HG02588 (cell line): ENCODE results near the gene F12.

Experiments used
- ATAC-seq: cut with Tn5 transposase; IDR thresholded peaks from one replicate; pipeline ENCODE4 v1.9.1; 2021; ENCODE audit warnings: mild to moderate bottlenecking, moderate library complexity; ENCODE audit not compliant: unreplicated experiment

Gene F12

DNA sequence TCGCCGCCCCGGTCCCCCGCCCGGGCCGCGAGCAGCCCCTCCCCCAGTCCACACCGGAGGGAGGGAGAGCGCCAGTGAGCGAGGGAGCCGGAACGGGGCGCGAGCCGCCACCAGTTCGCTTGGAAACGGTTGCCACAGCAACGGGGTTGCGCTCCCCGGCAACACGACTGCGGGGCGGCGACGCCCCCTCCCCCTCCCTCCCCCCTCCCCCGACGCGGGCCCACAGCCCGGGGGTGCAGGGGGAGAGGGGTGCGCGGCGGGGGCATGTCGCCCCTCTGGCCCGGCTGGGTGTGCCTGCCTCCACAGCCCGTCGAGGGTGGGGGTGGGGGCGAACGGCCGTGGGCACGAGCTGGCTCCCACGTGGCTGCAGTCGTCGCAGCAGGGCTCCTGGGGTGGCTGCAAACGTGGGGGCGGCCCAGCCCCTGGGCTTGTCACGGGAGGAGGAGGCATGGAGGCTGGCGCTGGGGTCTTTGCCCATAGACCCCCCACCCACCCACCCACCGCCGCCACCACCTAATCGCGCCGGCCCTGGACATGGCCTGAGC lies 37.8 kb upstream of the F12 start:
- peak; percentile 28 for ATAC-seq

DNA sequence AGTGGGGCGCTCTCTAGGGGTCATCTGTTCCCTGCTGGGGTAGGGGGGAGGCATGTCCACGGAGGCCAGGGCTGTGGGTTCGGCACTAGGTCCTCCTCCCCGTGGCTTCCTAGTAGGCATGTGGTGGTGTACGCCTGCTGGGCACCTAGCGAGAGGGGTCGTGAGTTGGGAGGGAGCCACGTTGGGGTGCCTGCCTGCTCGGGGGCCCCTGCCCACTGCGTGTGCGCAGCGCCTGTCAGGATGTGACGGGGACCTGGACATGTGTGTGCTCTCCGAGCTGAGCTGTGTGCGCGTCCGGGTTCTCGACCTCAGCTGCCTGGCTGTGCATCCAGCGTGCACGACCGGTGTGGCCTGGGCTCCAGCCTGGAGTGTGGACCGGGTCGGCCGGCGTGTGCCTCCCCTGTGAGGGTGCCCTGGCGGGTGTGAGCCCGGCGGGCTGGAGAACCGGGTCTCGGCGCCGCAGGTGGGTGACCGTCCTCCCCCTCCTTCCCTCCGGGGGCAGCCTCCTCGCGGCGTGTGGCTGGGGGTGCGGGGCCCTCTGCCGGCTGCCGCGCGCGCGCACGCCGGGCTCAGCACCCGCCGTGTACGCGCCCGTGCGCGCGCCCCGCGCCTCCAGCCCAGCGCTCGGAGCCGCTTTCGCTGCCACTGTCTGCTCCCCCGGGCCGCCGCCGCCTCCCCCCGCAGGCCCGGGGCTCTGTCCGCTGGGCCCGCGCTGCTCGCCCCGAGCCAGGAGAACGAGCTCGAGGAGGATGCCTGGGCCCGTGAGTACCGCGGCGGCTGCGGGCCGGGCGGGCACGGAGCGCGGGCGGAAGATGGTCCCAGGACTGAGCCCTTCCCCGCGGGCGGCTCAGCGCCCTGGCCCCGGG lies 37.1 kb upstream of the F12 start, which contains the start of gene PRR7:
PRR7 (plus strand) TSS at position 615 of the 866 bp plus-strand sequence. CDS start 8,254 bp downstream, outside the sequence.
- peak; percentile 43 for ATAC-seq

DNA sequence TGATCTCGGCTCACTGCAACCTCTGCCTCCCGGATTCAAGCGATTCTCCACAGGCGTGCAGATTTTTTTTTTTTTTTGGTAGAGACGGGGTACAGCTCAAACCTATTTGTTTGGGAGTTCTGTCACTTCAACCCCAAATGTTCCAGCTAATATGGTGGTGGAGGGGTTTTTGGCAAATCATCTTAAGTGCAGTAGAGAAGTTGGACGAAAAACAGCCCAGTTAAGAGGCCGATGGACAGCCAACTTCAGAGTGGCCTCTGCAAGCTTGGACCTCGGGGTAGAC lies 36.5 kb upstream of the F12 start:
- no peak for ATAC-seq

DNA sequence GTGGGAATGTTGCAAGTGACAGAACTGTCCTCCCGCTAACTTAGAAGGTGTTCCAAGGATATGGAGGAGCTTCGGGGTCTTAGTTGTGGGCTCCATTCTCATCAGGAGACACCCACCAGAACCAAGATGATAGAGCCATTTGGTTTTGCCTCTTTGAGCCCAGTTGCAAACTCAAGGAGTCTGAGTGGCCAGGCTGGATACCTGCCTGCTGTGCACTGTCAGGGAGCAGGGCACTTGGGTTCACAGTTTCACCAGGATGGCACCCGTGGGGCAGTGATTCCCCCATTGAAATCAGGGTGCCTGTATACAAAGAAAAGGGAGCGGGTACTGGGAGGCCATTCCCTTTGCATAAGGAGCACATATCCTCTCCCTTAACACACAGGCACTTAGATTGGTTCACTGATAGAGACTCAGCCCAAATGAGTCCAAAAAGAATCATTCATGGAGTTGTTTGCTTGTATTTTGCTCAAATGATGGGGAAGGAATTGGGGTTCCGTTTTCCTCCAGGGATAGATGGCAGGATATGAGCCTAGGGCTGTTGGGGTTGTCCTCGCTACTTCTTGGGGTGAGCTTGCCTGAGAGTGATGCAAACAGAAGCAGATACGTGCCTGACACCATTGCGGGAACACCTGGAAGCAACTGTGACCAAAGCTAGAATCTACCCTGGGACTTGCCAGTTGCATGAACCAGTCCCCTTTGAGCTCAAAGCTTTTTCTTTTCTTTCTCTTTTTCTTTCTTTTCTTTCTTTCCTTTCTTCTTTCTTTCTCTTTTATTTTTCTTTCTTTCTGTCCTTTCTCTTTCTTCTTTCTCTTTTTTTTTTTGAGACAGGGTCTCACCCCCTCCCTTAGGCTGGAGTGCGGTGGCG lies 35.9 kb upstream of the F12 start:
- no peak for ATAC-seq

DNA sequence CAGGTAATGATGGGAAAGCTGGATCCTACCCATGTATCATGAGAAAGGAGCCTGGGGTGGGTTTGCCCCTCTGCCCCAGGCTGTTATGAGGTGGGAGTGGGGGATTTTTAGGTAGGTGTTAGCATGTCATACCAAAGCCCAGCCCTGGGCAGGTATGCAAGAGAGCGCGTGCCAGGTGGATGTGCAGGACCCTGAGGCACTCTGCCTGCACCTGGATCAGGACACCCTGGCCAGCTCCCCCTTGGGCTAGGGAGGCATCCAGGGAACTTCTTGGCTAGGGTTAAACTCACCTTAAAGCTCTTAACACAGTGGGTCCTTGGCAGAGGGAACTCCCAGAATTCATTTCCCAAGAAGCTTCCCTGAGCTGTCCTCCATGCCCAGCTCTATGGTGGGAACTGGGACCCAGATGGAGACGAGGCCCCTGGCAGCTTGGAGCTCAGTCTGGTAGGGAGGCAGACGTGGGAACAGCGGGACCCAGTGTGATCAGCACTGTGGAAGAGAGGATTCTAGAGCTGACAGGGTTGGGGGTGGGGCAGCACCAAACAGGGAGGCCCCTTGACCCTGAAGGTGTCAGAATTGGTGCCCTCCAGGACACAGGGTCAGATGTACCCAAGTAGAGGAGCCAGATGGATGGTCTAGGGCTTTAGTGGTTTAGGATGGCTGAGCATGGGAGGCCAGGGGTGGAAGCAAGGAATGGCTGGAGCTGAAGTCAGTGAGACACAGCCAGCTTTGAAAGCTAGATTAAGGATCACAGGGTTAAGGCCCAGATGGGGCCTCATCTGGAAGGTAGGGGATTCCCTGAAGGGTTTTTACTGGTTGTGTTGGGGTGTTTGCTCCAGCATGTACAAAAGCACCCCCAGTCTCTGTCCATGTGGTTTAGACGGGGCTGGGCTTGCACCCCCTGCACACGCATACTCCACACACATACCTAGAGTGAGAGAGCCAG lies 35.0 kb upstream of the F12 start:
- ATAC-seq: no peak

DNA sequence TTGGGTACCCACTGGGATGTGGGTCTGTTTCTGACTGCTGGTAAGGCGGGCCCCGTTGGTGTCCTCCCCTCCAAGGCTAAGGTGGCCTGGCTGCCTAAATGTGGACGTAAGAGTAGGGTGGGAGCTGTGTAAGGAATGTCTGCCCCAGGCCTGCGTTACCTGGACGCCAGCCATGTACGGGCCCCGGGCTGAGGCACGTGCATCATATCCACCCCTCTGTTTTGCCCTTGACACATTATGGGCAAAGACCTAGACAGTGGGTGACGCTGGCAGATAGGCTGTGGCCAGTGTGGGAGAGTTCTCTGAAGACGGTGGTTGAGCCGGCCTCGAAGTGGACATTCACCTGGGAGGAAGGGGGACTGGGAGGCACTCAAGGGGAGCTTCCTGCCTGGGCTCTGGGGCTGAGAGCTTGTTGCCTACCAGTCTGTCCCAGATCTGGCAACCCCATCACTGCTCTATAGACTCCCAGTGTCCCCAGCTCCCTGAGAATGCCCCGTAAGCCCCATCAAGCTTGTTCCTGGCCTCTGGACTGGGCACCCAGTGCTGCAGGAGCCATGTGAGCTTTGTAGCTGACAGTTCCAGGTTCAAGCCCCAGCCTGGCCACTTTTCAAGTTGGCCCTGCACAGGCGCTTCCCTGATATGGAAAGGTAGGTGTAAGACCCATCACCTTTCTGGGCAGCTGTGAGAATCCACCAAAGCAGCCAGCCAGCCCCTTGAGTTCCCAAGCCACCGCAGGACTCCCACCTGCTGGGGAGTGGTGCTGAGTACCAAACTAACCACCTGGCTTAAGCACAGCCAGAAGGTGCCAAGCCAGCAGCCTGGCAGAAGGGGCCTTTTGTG lies 34.0 kb upstream of the F12 start:
- ATAC-seq: no peak

DNA sequence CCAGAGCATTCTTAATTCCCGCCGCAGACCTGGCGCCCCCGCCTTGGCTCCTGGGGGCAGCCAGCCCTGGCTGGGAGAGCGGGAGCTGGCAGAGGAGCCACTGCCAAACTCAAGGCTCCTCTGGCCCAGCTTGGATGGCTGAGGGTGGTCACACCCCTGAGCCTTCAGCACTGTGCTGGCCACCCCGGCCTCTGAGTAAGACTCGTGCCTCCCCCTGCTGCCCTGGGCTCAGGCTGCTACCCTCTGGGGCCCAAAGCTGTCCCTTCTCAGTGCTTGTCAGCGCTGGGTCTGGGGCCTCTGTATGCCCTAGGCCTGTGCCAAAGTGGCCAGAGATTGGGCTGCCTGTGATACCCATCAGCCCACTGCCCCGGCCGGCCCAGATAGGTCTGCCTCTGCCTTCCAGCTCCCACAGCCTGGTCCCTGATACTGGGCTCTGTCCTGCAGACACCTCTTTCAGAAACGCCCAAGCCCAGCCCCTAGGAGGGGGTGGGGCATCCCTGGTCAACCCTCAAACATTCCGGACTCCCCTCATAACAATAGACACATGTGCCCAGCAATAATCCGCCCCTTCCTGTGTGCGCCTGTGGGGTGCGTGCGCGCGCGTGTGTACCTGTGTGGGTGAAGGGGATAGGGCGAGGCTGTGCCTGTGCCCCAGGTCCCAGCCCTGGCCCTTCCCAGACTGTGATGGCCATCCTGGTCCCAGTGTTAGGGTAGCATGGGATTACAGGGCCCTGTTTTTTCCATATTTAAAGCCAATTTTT lies 32.9 kb upstream of the F12 start:
- ATAC-seq: no peak

DNA sequence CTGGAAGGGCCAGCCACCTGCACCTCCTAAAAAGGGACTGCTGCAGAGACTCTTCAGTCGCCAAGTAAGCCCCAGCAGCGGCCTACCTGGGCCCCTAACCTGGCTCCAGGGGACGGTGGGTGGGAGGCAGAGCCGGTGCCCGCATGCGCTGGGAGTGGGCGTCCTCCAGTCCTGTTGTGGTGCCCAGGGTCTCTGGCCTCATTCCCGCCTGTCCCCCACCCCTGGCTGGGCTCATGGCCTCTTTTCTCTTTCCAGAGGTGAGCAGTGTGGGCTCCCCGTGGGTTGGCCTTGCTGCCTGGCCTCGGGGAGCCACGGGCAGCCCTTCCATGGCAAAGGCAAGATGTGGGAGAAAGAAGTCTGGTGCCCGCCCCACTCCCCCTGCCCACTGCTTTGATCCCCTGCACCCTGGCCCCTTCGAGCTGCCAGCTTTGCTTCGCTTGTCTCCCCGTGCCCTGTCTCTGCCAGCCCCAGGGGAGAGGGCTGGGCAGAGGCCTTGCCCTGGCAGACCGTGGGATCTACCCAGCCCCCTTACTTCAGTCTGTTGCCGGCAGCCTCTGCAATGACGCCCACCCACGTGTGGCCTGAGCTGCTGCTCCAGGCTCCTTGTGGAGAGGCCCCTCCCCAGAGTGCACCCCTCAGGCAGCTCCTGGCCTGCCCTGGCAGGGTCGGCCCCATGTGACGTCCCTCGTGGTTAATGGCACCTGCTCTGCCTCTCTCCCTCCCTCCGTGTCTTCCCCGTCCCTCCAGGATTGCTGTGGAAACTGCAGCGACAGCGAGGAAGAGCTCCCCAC lies 31.8 kb upstream of the F12 start:
- no peak for ATAC-seq

DNA sequence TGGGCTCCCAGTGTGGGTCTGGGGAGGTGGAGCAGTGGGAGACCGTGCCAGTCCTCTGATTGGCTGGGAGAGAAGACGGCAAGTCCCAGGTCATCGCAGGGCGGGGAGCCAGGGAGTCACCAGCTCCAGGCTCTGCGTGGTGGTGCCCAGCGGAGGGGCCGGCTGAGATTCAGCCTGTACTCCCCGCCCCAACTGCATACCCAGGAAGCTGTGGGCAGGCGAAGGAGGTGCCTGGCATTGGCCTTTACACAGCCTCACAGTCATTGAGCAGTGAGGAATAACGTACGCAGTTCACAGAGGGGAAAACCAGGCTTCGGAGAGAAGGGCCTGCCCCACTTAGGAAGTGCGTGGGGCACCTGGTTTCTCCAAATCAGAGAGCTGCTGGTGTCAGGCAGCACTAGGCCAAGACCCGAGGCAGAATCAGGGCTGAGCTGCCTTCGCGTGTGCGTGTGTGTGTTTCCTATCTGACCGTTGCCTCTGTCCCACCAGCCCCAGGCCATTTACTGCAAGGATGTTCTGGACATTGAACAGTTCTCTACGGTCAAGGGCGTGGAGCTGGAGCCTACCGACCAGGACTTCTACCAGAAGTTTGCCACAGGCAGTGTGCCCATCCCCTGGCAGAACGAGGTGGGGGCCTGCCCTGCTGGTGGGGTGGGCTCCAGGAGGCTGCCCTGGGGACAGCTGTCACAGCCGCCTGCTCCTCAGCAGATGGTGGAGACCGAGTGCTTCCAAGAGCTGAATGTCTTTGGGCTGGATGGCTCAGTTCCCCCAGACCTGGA lies 31.0 kb upstream of the F12 start:
- ATAC-seq: no peak

DNA sequence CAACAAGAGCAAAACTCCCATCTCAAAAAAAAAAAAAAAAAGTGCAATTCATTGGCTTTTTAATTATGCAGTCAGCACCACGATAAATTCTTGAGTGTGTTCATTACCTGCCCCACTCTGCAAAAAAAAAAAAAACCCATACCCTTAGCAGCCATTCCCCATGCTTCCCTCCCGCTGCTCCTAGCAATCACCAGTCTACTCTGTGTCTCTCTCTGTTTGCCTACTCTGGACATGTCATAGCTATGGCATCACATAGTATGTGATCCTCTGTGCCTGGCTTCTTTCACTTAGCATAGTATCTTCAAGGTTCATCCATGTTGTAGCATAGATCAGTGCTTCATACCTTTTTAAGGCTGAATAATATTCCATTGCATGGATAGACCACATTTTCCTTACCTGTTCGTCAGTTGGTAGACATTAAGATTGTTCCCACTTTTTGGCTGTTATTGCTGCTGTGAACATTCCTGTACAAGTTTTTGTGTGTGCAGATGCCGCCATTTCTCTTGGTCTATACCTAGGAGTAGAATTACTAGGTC lies 30.2 kb upstream of the F12 start:
- no peak for ATAC-seq

DNA sequence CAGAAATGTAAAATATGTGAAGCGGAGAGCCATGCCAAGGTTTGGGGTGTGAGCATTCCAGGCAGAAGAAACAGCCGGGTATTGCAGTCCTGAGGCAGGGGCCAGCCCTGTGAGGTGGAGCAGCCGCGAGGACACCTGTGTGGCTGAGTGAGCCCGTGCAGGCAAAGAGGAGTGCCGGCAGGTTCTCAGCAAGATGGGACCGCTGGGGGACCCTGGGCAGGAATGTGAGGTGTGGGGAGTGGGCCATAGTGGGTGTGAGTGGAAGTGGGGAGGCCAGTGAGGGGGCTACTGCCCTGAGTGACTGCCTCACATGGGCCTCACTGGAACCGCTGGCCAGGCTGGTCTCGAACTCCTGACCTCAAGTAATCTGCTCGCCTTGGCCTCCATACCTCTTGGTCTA lies 29.1 kb upstream of the F12 start:
- no peak for ATAC-seq

DNA sequence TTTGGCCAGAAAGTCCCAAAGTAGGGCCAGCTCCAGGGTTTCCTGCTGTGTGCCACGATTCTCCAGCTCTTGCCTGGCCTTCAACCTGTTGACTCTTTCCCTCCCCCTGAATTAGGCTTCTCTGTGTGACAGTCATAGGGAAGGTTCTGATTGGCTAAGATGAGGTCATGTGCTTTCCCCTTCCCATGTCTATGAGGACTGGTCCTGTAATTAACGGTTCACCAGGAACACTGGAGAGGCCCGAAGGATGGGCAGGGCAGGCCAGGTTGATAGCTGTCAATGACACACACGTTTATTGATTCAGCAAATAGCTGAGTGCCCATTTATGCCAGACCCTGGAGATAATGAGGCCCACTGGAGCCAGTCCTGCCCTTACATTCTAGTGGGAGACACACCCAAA lies 28.3 kb upstream of the F12 start:
- no peak for ATAC-seq

DNA sequence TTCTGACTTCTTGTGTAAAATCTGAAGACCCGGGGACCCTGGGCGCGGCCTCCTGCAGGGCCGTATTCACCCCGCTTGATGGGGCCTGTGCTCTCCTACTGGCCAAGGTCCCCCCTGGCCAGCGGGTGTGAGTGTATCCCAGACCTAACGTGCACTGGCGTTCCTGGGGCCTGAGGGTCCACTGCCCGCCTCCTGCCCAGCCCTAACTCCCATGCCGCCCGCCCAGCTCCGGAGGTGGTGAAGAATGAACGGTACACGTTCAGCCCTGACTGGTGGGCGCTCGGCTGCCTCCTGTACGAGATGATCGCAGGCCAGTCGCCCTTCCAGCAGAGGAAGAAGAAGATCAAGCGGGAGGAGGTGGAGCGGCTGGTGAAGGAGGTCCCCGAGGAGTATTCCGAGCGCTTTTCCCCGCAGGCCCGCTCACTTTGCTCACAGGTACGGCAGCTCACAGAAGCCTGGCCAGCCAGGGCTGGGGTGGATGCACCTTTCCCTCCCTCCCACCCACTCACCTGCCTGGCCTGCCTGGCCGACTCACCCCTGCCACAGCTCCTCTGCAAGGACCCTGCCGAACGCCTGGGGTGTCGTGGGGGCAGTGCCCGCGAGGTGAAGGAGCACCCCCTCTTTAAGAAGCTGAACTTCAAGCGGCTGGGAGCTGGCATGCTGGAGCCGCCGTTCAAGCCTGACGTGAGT lies 26.6 kb upstream of the F12 start:
- no peak for ATAC-seq

DNA sequence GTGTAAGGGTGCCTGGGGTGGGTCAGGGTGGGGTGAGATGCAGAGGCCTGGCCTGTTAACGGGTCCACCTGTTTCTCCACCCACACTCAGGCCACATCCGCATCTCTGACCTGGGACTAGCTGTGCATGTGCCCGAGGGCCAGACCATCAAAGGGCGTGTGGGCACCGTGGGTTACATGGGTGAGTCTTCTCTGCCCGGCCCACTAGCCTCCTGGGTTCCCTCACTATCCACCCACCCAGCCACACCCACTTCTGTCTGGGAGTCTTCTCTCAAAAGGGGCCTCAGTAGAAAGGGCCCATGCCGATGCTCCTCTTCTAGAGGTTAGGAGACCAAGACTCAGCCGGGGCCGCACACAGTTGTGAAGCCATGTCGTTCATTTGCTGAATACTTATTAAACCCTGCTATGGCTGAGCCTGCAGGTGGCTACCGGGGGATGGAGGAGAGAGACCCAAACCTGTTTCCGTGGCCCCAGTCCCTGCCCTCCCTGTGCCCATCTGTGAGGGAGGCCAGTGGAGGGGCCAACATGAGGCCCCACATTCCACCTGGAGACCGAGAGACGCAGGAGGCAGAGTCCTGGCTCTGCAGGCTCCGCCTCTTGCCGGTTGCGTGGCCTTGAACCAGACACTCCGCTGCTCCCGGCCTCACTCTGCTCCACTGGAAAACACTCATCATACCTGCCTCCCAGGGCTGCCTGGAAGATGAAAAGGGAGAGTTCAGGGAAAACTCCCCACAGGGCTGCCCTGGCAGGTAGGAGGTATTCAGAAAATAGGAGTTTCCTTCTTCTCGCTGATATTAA lies 25.8 kb upstream of the F12 start:
- ATAC-seq: no peak

DNA sequence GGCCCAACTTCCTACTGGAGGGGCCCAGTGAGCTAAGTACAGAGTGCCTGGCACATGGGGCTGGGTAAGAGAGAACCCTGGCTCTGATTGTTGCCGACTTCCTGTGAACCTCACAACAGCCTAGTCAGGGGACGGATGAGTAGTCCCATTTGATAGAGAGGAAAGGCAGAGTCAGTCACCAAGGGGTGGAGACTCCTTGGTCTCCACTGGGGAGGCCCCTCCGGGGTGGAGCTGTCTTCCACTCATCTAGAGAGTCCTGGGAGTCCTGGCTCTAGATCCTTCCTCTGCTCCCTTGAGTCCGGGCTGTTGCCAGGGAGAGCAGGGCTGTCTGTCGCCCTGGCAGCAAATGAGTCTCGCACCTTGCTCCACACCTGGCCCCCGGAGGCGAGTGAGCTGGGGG lies 25.1 kb upstream of the F12 start:
- ATAC-seq: no peak

DNA sequence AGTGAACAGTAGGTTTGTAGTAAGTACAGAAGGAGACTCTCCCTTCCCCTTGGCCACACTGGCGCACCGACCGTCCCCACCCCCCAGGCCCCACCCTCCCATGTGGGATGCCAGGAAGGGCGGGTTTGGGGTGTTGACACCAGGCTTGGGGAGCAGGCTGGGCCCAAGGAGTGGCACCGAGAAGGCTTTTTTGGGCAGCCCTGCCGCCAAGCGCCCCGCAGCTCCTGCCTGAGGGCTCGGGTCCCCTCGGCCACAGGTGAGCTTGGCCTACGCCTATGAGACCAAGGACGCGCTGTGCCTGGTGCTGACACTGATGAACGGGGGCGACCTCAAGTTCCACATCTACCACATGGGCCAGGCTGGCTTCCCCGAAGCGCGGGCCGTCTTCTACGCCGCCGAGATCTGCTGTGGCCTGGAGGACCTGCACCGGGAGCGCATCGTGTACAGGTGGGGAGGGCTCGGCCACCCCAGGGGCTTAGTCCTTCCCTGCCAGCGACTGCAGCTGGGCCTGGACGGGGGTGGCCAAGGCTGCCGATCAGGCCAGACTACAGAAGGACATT lies 24.4 kb upstream of the F12 start:
- no peak for ATAC-seq
